Activated T-helper 1 cell treated with anti-CD3 and anti-CD28 coated beads, Interleukin-2, amount 50 U/mL, for 16 hours (primary cell): ENCODE data around the gene CHAF1B.
"Not testable (repeated sequence)": the region's sequence is repeated elsewhere in the genome, so short reads cannot be mapped to it uniquely, and the experiment has no call there.

ENCODE experiments used
- DNase-seq, 2 donors: peaks; one replicate each; pipeline ENCODE4 v3.0.0-alpha.2; 2020; ENCODE audit warnings: low read depth in 1 of 2, low spot score in 1 of 2

The CHAF1B gene

GRCh38 chr21:36388096-36388495, 2.9 kb downstream of the CHAF1B start:
- no peak for DNase-seq

- DNase-seq = no peak
These were observed 3.6 kb downstream of the CHAF1B start for GRCh38 chr21:36388835-36389234.

GRCh38 chr21:36391649-36392048, 6.5 kb downstream of the CHAF1B start:
- DNase-seq = not testable (repeated sequence)

GRCh38 chr21:36395353-36396111, 10.3 kb downstream of the CHAF1B start:
- DNase-seq = no peak

- DNase-seq = no peak
These were observed 11.1 kb downstream of the CHAF1B start for GRCh38 chr21:36396325-36396724.

- DNase-seq = no peak
These were observed 11.8 kb downstream of the CHAF1B start for GRCh38 chr21:36396971-36397370.

GRCh38 chr21:36397606-36398005, 12.4 kb downstream of the CHAF1B start:
- DNase-seq = no peak

- not testable (repeated sequence) for DNase-seq
These were observed 14.5 kb downstream of the CHAF1B start for GRCh38 chr21:36399736-36400135.

- no peak for DNase-seq
These were observed 15.5 kb downstream of the CHAF1B start for GRCh38 chr21:36400719-36401118.

- no peak for DNase-seq
These were observed 17.1 kb downstream of the CHAF1B start for GRCh38 chr21:36402339-36402738.

- DNase-seq = no peak
These were observed 18.5 kb downstream of the CHAF1B start for GRCh38 chr21:36403713-36404112.

GRCh38 chr21:36408568-36408967, 23.4 kb downstream of the CHAF1B start:
- DNase-seq = no peak

- no peak for DNase-seq
These were observed 26.1 kb downstream of the CHAF1B start for GRCh38 chr21:36411301-36411700.

- DNase-seq = no peak
These were observed 27.7 kb downstream of the CHAF1B start for GRCh38 chr21:36412916-36413315.

GRCh38 chr21:36415375-36415774, 30.2 kb downstream of the CHAF1B start:
- DNase-seq = no peak

GRCh38 chr21:36419241-36419640, 34.0 kb downstream of the CHAF1B start:
- DNase-seq = no peak

- DNase-seq = no peak
These were observed 34.8 kb downstream of the CHAF1B start for GRCh38 chr21:36419996-36420395.

GRCh38 chr21:36420571-36421339, 35.6 kb downstream of the CHAF1B start:
- no peak for DNase-seq

GRCh38 chr21:36422279-36423098, 37.3 kb downstream of the CHAF1B start:
- no peak for DNase-seq

- DNase-seq = no peak
These were observed 38.7 kb downstream of the CHAF1B start for GRCh38 chr21:36423771-36424433.

- no peak for DNase-seq
These were observed 39.4 kb downstream of the CHAF1B start for GRCh38 chr21:36424592-36424991.
